CD4-positive, alpha-beta T cell treated with Interleukin-17A for 4 hours (primary cell): ENCODE results near the gene AP1M2.

Source experiments
- DNase-seq: peaks from one replicate; pipeline ENCODE4 v3.0.0-alpha.2; 2020; ENCODE audit warnings: mixed read lengths

The AP1M2 gene

GRCh38 chr19:10587022-10587838, at the start of gene AP1M2:
AP1M2 (minus strand) TSS chr19:10587312; CDS start chr19:10587231, 81 bp downstream.
- DNase-seq: no peak

GRCh38 chr19:10636304-10636972, 49.3 kb upstream of the AP1M2 start:
- no peak for DNase-seq

GRCh38 chr19:10634963-10635362, 47.9 kb upstream of the AP1M2 start:
- DNase-seq: no peak

GRCh38 chr19:10634430-10634829, 47.3 kb upstream of the AP1M2 start:
- DNase-seq: no peak

- no peak for DNase-seq
Observed at GRCh38 chr19:10631874-10632273, 44.8 kb upstream of the AP1M2 start.

GRCh38 chr19:10625762-10626138, 38.6 kb upstream of the AP1M2 start:
- DNase-seq: no peak

GRCh38 chr19:10625003-10625761, 38.1 kb upstream of the AP1M2 start, which contains the start of gene SLC44A2:
SLC44A2 (plus strand) TSS chr19:10625553; CDS start chr19:10625634, 81 bp downstream.
- no peak for DNase-seq

GRCh38 chr19:10624585-10624984, 37.5 kb upstream of the AP1M2 start:
- peak; percentile 54 for DNase-seq

GRCh38 chr19:10621966-10622365, 34.9 kb upstream of the AP1M2 start:
- no peak for DNase-seq

- DNase-seq: no peak
Observed at GRCh38 chr19:10620786-10621185, 33.7 kb upstream of the AP1M2 start.

- no peak for DNase-seq
Observed at GRCh38 chr19:10618846-10619245, 31.7 kb upstream of the AP1M2 start.

- no peak for DNase-seq
Observed at GRCh38 chr19:10617409-10618121, 30.5 kb upstream of the AP1M2 start.

- DNase-seq: peak; percentile 11
Observed at GRCh38 chr19:10615429-10616023, 28.4 kb upstream of the AP1M2 start.

- no peak for DNase-seq
Observed at GRCh38 chr19:10612499-10613119, 25.5 kb upstream of the AP1M2 start.

- DNase-seq: no peak
Observed at GRCh38 chr19:10611907-10612306, 24.8 kb upstream of the AP1M2 start.

GRCh38 chr19:10604460-10604980, 17.4 kb upstream of the AP1M2 start:
- peak; percentile 31 for DNase-seq

- peak; percentile 44 for DNase-seq
Observed at GRCh38 chr19:10603873-10604459, 16.9 kb upstream of the AP1M2 start.

GRCh38 chr19:10603084-10603872, 16.2 kb upstream of the AP1M2 start:
- peak; percentile 86 for DNase-seq

GRCh38 chr19:10602330-10603083, 15.4 kb upstream of the AP1M2 start:
- DNase-seq: peak; percentile 96

- DNase-seq: no peak
Observed at GRCh38 chr19:10601999-10602329, 14.9 kb upstream of the AP1M2 start.
